Activated CD8-positive, alpha-beta T cell treated with anti-CD3 and anti-CD28 coated beads for 36 hours (primary cell): ENCODE measurements around the gene TCFL5. TPM values are rescaled to one million over a fixed set of nuclear protein-coding genes. Genes with fewer than 3 reads are reported as not detected.

ENCODE experiments used
- ATAC-seq: fragments of 200-7000 bp; cut with Tn5 transposase; one replicate; pipeline ENCODE4 v1.10.0; 2021; ENCODE audit warnings: mild to moderate bottlenecking, moderate library complexity
- CTCF ChIA-PET: fragments of 350-600 bp; sonication (Branson Sonifier 250); formaldehyde crosslinking; loops from one replicate; lab custom pipeline; 2021; ENCODE audit warnings: antibody characterized with exemption; lab: Charles Lee
- POLR2A ChIA-PET: fragments of 350-600 bp; sonication (Branson Sonifier 250); formaldehyde crosslinking; loops from one replicate; lab custom pipeline; 2021; ENCODE audit warnings: antibody characterized with exemption; lab: Charles Lee
- DNase-seq: peaks from one replicate; pipeline ENCODE4 v3.0.0-alpha.2; 2020
- H3K27ac Mint-ChIP-seq: one replicate; pipeline ENCODE4 v1.8.0; 2021; ENCODE audit warnings: mild to moderate bottlenecking, mixed read lengths
- H3K27me3 Mint-ChIP-seq: one replicate; pipeline ENCODE4 v1.8.0; 2021; ENCODE audit warnings: mixed read lengths
- H3K36me3 Mint-ChIP-seq: one replicate; pipeline ENCODE4 v1.8.0; 2021; ENCODE audit warnings: low read depth, mixed read lengths
- H3K4me1 Mint-ChIP-seq: one replicate; pipeline ENCODE4 v1.8.0; 2021; ENCODE audit warnings: low read depth, mixed read lengths
- H3K4me3 Mint-ChIP-seq: one replicate; pipeline ENCODE4 v1.8.0; 2021; ENCODE audit warnings: mild to moderate bottlenecking, moderate library complexity, mixed read lengths
- H3K9me3 Mint-ChIP-seq: one replicate; pipeline ENCODE4 v1.8.0; 2021; ENCODE audit warnings: mixed read lengths
- CTCF ChIP-seq: fragments of 200-600 bp; IDR thresholded peaks from one replicate; pipeline ENCODE4 v1.8.0; 2022; ENCODE audit warnings: antibody characterized with exemption, mild to moderate bottlenecking
- intact Hi-C: fragments of 100-400 bp; cut with micrococcal nuclease; formaldehyde crosslinking; loops from one replicate; pipeline ENCODE4 v1.10.0; 2022
- total RNA-seq, 2 experiments: library from RNA; stranded (reverse); gene quantifications; one replicate each; pipeline ENCODE4 v1.2.3, GENCODE V29; 2021

Gene TCFL5
- total RNA-seq, 2 experiments from 2014 or later: 7.5 to 7.6 TPM

- TF ChIP-seq CTCF: no peak
- Mint-ChIP-seq H3K4me3 (no peak overlapping the region), H3K27ac (no peak overlapping the region), H3K36me3 (no peaks in the 10 kb centered on the region), H3K4me1 (no peaks in the 10 kb centered on the region), H3K27me3 (peaks cover 4% of the 10 kb centered on the region), H3K9me3 (no peaks in the 10 kb centered on the region)
- ATAC-seq (no peak), DNase-seq (no peak)
- intact Hi-C loops: no loop called here
- ChIA-PET CTCF (interaction anchor here (1.2 to 1.9 kb wide), 2 partner anchors 11 to 16 kb away, joined by 3 to 5 read pairs; no protein-coding TSS in a partner anchor), POLR2A (no interaction called here)
Observed at GRCh38 chr20:62831361-62831788, 30.2 kb downstream of the TCFL5 start.

- Mint-ChIP-seq H3K9me3 (no peaks in the 10 kb centered on the region), H3K27me3 (peaks cover 4% of the 10 kb centered on the region), H3K4me1 (no peaks in the 10 kb centered on the region), H3K4me3 (no peak overlapping the region), H3K36me3 (no peaks in the 10 kb centered on the region), H3K27ac (no peak overlapping the region)
- intact Hi-C loops: no loop called here
- POLR2A ChIA-PET: no interaction called here
- CTCF ChIA-PET: no interaction called here
- TF ChIP-seq CTCF: no peak
- ATAC-seq: no peak
- DNase-seq: no peak
Observed at GRCh38 chr20:62830821-62831220, 30.8 kb downstream of the TCFL5 start.

GRCh38 chr20:62830251-62830650, 31.4 kb downstream of the TCFL5 start:
- H3K27ac Mint-ChIP-seq: no peak overlapping the region
- ATAC-seq (no peak), DNase-seq (no peak)
- H3K27me3 Mint-ChIP-seq: no peaks in the 10 kb centered on the region
- no peak overlapping the region for H3K4me3 Mint-ChIP-seq
- H3K9me3 Mint-ChIP-seq: no peaks in the 10 kb centered on the region
- no peak for TF ChIP-seq CTCF
- H3K4me1 Mint-ChIP-seq: no peaks in the 10 kb centered on the region
- CTCF ChIA-PET: no interaction called here
- intact Hi-C loops: no loop called here
- no peaks in the 10 kb centered on the region for H3K36me3 Mint-ChIP-seq
- POLR2A ChIA-PET: no interaction called here

- ChIA-PET CTCF (no interaction called here), POLR2A (interaction anchor here (1.0 kb wide), 1 partner anchor 15 kb away, joined by 3 read pairs; no protein-coding TSS in a partner anchor)
- H3K9me3 Mint-ChIP-seq: no peaks in the 10 kb centered on the region
- no peak for TF ChIP-seq CTCF
- DNase-seq (no peak), ATAC-seq (no peak)
- H3K36me3 Mint-ChIP-seq: no peaks in the 10 kb centered on the region
- no peaks in the 10 kb centered on the region for H3K27me3 Mint-ChIP-seq
- no peak overlapping the region for H3K27ac Mint-ChIP-seq
- H3K4me1 Mint-ChIP-seq: no peaks in the 10 kb centered on the region
- intact Hi-C loops: no loop called here
- H3K4me3 Mint-ChIP-seq: no peak overlapping the region
Observed at GRCh38 chr20:62829231-62830230, 32.1 kb downstream of the TCFL5 start.
